Hepatocyte (in vitro differentiated cells): ENCODE results near the gene IGFBP7. TPM values are rescaled to one million over a fixed set of nuclear protein-coding genes. Genes with fewer than 3 reads are reported as not detected.

Source experiments
- DNase-seq: peaks from one replicate; pipeline ENCODE4 v3.0.0-alpha.2; 2016; ENCODE audit warnings: low spot score
- H2AFZ ChIP-seq: fragments of 200-600 bp; sonication (generic); 2 replicates; pipeline ENCODE4 v1.6.0; 2016; ENCODE audit warnings: antibody characterized with exemption, mild to moderate bottlenecking
- H3K27ac ChIP-seq: fragments of 200-600 bp; sonication (generic); 2 replicates; pipeline ENCODE4 v1.5.1; 2016; ENCODE audit warnings: mild to moderate bottlenecking
- H3K27me3 ChIP-seq: fragments of 200-600 bp; sonication (generic); 2 replicates; pipeline ENCODE4 v1.6.1; 2016
- H3K36me3 ChIP-seq: fragments of 200-600 bp; sonication (generic); replicated peaks from 2 replicates; pipeline ENCODE4 v1.5.1; 2016; ENCODE audit warnings: low read depth; ENCODE audit not compliant: insufficient read depth
- H3K4me1 ChIP-seq: fragments of 200-600 bp; sonication (generic); 2 replicates; pipeline ENCODE4 v1.5.1; 2016; ENCODE audit warnings: mild to moderate bottlenecking, moderate library complexity; ENCODE audit not compliant: insufficient read depth
- H3K4me2 ChIP-seq: fragments of 200-600 bp; sonication (generic); 2 replicates; pipeline ENCODE4 v1.6.0; 2016
- H3K4me3 ChIP-seq: fragments of 200-600 bp; sonication (generic); 2 replicates; pipeline ENCODE4 v1.5.1; 2016; ENCODE audit warnings: mild to moderate bottlenecking
- H3K79me2 ChIP-seq: fragments of 200-600 bp; sonication (generic); 2 replicates; pipeline ENCODE4 v1.6.0; 2017; ENCODE audit warnings: mild to moderate bottlenecking
- H3K9me2 ChIP-seq: fragments of 200-600 bp; sonication (generic); replicated peaks from 2 replicates; pipeline ENCODE4 v1.6.0; 2017; ENCODE audit warnings: mild to moderate bottlenecking; ENCODE audit not compliant: insufficient read depth
- H3K9me3 ChIP-seq: fragments of 200-600 bp; sonication (generic); 2 replicates; pipeline ENCODE4 v1.5.1; 2016; ENCODE audit warnings: low read depth, mild to moderate bottlenecking
- H4K20me1 ChIP-seq: fragments of 200-600 bp; sonication (generic); 2 replicates; pipeline ENCODE4 v1.6.0; 2016; ENCODE audit warnings: mild to moderate bottlenecking; ENCODE audit not compliant: insufficient read depth, poor library complexity, severe bottlenecking
- CTCF ChIP-seq: fragments of 200-600 bp; sonication (generic); IDR thresholded peaks from 2 replicates; pipeline ENCODE4 v1.5.1; 2016; ENCODE audit warnings: antibody characterized with exemption, mild to moderate bottlenecking; ENCODE audit not compliant: poor library complexity
- EZH2 ChIP-seq: fragments of 200-600 bp; sonication (generic); IDR thresholded peaks from 2 replicates; pipeline ENCODE4 v1.6.1; 2016; ENCODE audit warnings: antibody characterized with exemption, mild to moderate bottlenecking, borderline replicate concordance
- EZH2phosphoT487 ChIP-seq: fragments of 200-600 bp; sonication (generic); IDR thresholded peaks from one replicate; pipeline ENCODE4 v1.6.1; 2018; ENCODE audit warnings: antibody characterized with exemption, mild to moderate bottlenecking, low read depth, moderate library complexity; ENCODE audit not compliant: unreplicated experiment, severe bottlenecking
- WGBS: methylation state at CpG from one replicate; pipeline ENCODE4 v1.1.6; 2016; ENCODE audit warnings: low lambda C conversion rate; ENCODE audit errors: missing lambda C conversion rate; 5-methylcytosine and 5-hydroxymethylcytosine counted together
- polyA plus RNA-seq: library from polyadenylated mRNA; unstranded; fragments of >200 nt; fragmentation: Nextera tagmentation; extraction: Ambion mirVana; gene quantifications from 2 replicates; pipeline ENCODE4 v1.2.1, GENCODE V29; 2016
- total RNA-seq: library from RNA; depleted of rRNA; stranded (reverse); fragments of >200 nt; gene quantifications from 2 replicates; pipeline ENCODE4 v1.2.3, GENCODE V29; 2014

The IGFBP7 gene
- total and polyA plus RNA-seq, 2 experiments from 2014 or later, result 73.4 to 122 TPM

DNA sequence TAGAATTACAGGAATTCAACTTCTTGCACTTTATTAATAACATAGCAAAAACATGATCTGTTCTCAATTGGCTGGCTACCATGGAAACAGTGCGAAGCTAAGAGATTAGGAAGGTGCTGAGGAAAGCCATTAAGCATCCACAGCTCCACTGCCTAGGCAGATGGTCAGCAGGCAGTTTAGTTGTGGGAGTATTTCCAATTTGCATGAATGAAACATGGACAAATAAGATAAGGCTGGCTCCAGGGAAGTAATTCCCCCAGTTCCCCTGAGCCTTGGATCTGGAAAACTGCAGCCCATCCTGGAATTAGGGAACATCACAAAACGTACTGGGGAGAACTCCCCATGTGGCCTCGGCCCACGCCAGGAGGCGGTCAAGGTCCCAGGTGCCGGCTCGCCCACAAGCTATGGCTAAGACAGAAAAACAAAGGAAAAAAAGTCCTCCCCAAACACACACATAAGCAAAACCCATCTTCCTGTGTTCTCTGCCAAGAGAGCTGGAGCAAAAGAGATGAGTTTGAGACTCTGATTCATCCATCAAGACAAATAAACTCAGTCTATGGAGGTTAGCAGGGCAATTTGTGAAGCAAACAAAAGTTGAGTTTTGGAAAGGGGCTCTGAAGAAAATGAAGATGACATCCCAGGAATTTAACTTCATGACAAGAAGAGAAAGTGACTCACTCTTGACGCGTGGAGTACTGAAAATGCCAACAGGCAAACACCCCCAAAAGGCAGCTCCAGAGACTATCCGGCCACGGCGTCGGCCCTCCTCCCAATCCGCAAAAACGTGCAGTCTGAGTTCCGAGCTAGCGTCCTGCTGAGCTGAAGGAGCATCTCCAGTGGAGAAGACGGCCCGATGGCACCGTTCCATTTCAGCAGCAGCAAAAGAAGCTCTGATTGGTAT, 45.1 kb downstream of the IGFBP7 start:
- TF ChIP-seq EZH2phosphoT487 (no peak), CTCF (no peak), EZH2 (no peak)
- no peak for DNase-seq
- Histone ChIP-seq H3K9me3 (no peaks in the 10 kb centered on the region), H4K20me1 (no peaks in the 10 kb centered on the region), H3K4me2 (no peak overlapping the region), H2AFZ (no peak overlapping the region), H3K36me3 (no peaks in the 10 kb centered on the region), H3K79me2 (no peaks in the 10 kb centered on the region), H3K4me1 (peaks cover 21% of the 10 kb centered on the region), H3K4me3 (no peak overlapping the region), H3K27ac (no peak overlapping the region), H3K9me2 (no peaks in the 10 kb centered on the region), H3K27me3 (no peaks in the 10 kb centered on the region)
- 83% methylated on average over 20 of the region's 20 CpGs for WGBS

DNA sequence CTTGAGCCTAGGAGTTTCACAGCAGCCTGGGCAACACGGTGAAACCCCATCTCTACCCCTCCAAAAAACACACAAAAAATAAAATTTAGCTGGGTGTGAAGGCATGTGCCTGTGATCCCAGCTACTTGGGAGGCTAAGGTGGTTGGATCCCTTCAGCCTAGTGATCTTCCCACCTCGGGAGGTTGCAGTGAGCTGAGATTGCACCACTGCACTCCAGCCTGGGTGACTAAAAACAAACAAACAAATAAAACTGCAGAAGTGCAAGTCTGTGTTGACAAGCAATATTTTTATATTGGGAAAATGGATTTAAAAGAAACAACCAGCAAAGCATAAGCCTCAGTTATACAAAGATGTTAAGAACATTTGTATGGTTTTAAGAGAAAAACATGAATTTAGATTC, 46.1 kb downstream of the IGFBP7 start:
- 66% methylated on average over 2 of the region's 2 CpGs for WGBS
- no peak overlapping the region for H3K27ac ChIP-seq
- no peaks in the 10 kb centered on the region for H3K9me3 ChIP-seq

GRCh38 chr4:57063518-57063917, 46.7 kb downstream of the IGFBP7 start:
- 79% methylated on average over 1 of the region's 1 CpG for WGBS
- no peak for DNase-seq
- Histone ChIP-seq H3K4me2 (no peak overlapping the region), H3K9me2 (no peaks in the 10 kb centered on the region), H4K20me1 (no peaks in the 10 kb centered on the region), H3K4me3 (no peak overlapping the region), H3K27ac (no peak overlapping the region), H3K36me3 (no peaks in the 10 kb centered on the region), H3K79me2 (no peaks in the 10 kb centered on the region), H3K9me3 (no peaks in the 10 kb centered on the region), H3K4me1 (peaks cover 24% of the 10 kb centered on the region), H2AFZ (no peak overlapping the region), H3K27me3 (no peaks in the 10 kb centered on the region)
- TF ChIP-seq EZH2 (no peak), CTCF (no peak), EZH2phosphoT487 (no peak)

More for the DNA sequence above, 46.1 kb downstream of the IGFBP7 start:
- H4K20me1 ChIP-seq, result no peaks in the 10 kb centered on the region
- no peaks in the 10 kb centered on the region for H3K36me3 ChIP-seq
- H2AFZ ChIP-seq, result no peak overlapping the region
- no peak for TF ChIP-seq CTCF
- no peak for TF ChIP-seq EZH2
- TF ChIP-seq EZH2phosphoT487, result no peak
- no peak for DNase-seq
- H3K4me2 ChIP-seq, result no peak overlapping the region
- no peaks in the 10 kb centered on the region for H3K27me3 ChIP-seq
- H3K79me2 ChIP-seq, result no peaks in the 10 kb centered on the region
- H3K4me3 ChIP-seq, result no peak overlapping the region
- H3K9me2 ChIP-seq, result no peaks in the 10 kb centered on the region
- peaks cover 24% of the 10 kb centered on the region for H3K4me1 ChIP-seq
